DOHH2 (cell line): ENCODE measurements around the gene HMG20B.
"Not testable (repeated sequence)": the region's sequence is repeated elsewhere in the genome, so short reads cannot be mapped to it uniquely, and the experiment has no call there.

Source experiments
- EZH2phosphoT487 ChIP-seq: fragments of 200-600 bp; sonication (generic); IDR thresholded peaks from 2 replicates; pipeline ENCODE4 v1.6.1; 2017; ENCODE audit warnings: borderline replicate concordance, mild to moderate bottlenecking, antibody characterized with exemption, low read length, moderate library complexity, mixed read lengths
- TF ChIP-seq, protein P1 (sequence below): fragments of 200-600 bp; sonication (generic); IDR thresholded peaks from one replicate; pipeline ENCODE4 v1.5.1; 2014; ENCODE audit warnings: antibody characterized with exemption, mild to moderate bottlenecking, low read depth, low read length; ENCODE audit not compliant: poor library complexity, severe bottlenecking

DNA sequence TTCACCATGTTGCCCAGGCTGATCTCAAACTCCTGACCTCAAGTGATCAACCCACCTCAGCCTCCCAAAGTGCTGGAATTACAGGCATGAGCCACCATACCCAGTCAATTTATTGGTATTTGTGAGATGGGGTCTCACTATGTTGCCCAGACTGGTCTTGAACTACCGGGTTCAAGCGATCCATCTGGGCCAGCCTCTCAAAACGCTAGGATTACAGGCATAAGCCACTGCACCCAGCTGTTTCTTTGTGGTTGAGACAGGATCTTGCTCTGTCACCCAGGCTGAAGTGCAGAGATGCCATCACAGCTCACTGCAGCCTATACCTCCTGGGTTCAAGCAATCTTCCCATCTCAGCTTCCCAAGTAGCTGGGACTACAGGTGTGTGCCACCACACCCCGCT is 9.0 kb downstream of the HMG20B start:
- TF ChIP-seq, protein P1, sequence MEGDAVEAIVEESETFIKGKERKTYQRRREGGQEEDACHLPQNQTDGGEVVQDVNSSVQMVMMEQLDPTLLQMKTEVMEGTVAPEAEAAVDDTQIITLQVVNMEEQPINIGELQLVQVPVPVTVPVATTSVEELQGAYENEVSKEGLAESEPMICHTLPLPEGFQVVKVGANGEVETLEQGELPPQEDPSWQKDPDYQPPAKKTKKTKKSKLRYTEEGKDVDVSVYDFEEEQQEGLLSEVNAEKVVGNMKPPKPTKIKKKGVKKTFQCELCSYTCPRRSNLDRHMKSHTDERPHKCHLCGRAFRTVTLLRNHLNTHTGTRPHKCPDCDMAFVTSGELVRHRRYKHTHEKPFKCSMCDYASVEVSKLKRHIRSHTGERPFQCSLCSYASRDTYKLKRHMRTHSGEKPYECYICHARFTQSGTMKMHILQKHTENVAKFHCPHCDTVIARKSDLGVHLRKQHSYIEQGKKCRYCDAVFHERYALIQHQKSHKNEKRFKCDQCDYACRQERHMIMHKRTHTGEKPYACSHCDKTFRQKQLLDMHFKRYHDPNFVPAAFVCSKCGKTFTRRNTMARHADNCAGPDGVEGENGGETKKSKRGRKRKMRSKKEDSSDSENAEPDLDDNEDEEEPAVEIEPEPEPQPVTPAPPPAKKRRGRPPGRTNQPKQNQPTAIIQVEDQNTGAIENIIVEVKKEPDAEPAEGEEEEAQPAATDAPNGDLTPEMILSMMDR = not testable (repeated sequence)
- TF ChIP-seq EZH2phosphoT487 = not testable (repeated sequence)
